ENCODE measurements around the gene MYO3B. TPM values are rescaled to one million over a fixed set of nuclear protein-coding genes. Genes with fewer than 3 reads are reported as not detected.

MYO3B gene
- total and polyA plus RNA-seq, 2 donors (not counting 1 experiment from before 2014, with no cell fraction given), result not detected

DNA sequence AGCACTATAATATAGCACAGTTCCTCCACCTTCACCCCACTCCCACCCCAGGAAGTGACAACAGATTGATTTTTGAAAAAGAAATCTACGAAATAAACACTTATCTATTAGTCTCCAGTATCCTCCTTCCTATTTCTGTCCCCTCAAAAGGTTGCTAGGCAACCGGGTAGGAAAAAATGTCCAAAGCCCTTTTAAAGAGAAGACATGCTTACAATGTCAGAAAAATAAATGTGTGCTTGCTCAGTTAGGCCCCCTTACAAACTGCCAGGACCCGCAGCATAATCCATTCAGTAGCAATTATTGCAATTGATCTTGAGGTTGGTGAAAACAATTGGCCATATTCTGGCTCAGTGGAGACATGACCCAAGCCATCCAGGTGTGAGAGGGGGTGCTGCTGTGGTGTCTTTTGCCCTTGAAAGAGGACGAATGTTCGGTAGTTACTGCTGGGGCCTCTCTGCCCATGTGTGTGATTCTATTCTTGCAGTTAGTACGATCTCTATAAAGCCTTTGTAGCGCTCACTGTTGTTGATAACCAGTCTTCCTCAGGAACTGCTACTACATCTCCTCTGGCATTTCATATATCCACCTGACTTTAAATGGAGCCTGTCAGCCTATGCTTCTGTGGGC is 144.3 kb downstream of the MYO3B start:
- Mint-ChIP-seq H3K27me3 (peaks cover 10% of the 10 kb centered on the region), H3K4me1 (no peaks in the 10 kb centered on the region), H3K27ac (no peak overlapping the region), H3K4me3 (no peak overlapping the region), H3K9me3 (ENCODE audit: insufficient read depth) (no peaks in the 10 kb centered on the region)
- intact Hi-C loops (cut with micrococcal nuclease), result no loop called here
- Histone ChIP-seq H3K4me1 (ENCODE audit: control insufficient read depth in 2 of 2, insufficient read depth in 2 of 2, low read length in 2 of 2) (no peaks in the 10 kb centered on the region), H3K9me3 (ENCODE audit: control extremely low read depth in 1 of 3, control insufficient read depth in 2 of 3, insufficient read depth in 1 of 3, low read length in 2 of 3) (peaks cover 0 to 2% (median 0%) of the 10 kb centered on the region in 3 donors), H3K27ac (ENCODE audit: low read length in 2 of 2) (no peak overlapping the region), H3K4me3 (ENCODE audit: control extremely low read depth in 1 of 5, extremely low read depth in 1 of 5, insufficient read depth in 1 of 5, low read depth in 2 of 5, low read length in 4 of 5) (no peak overlapping the region), H3K36me3 (replicated peaks in 1 of 2; ENCODE audit: control extremely low read depth in 1 of 2, control insufficient read depth in 1 of 2, extremely low read depth in 1 of 2, insufficient read depth in 2 of 2, low read length in 1 of 2) (no peaks in the 10 kb centered on the region), H3K4me2 (replicated peaks; ENCODE audit: low read depth, low read length, poor library complexity, severe bottlenecking) (no peak overlapping the region), H2AFZ (ENCODE audit: insufficient read depth, low read depth, low read length, poor library complexity, severe bottlenecking) (no peak overlapping the region), H3K27me3 (replicated peaks in 1 of 4; ENCODE audit: control extremely low read depth in 1 of 4, control insufficient read depth in 3 of 4, insufficient read depth in 4 of 4, low read length in 3 of 4) (no peaks in the 10 kb centered on the region), H3K9ac (ENCODE audit: low read length) (no peak overlapping the region), H3K79me2 (ENCODE audit: control insufficient read depth, insufficient read depth, low read length) (no peaks in the 10 kb centered on the region), H4K20me1 (ENCODE audit: control insufficient read depth, insufficient read depth, low read length, poor library complexity, severe bottlenecking) (no peaks in the 10 kb centered on the region)
- ATAC-seq (ENCODE audit: low read depth) (no peak), DNase-seq (no peak)
- no peak for TF ChIP-seq CTCF (IDR thresholded peaks at IDR 0.05)
- ChIA-PET CTCF (no interaction called here), POLR2A (no interaction called here)
- WGBS (ENCODE audit: insufficient coverage), result 96% methylated on average over 5 of the region's 7 CpGs

DNA sequence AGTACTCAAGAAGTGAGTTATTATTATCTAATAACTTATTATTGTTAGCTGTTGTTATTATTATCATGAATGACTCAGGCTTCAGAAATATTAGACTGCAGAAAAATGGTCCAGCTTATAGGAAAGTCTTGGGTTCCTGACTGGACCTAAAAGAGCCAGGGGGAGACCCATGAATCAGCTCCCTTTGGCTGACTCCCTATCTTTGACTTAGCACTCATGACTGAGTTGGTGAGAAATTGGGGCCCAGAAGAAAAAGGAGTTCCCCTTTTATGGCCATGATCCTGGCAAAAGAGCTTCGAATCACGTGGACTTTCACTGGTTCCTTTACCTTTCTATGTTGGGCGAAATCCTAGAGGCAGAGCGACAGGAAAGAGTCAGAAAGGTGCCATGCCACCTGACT is 145.8 kb downstream of the MYO3B start:
- H3K9me3 Mint-ChIP-seq (ENCODE audit: insufficient read depth), result no peaks in the 10 kb centered on the region
- no peak overlapping the region for H3K9ac ChIP-seq (ENCODE audit: low read length)
- H3K36me3 ChIP-seq (replicated peaks in 1 of 2; ENCODE audit: control extremely low read depth in 1 of 2, control insufficient read depth in 1 of 2, extremely low read depth in 1 of 2, insufficient read depth in 2 of 2, low read length in 1 of 2), result no peaks in the 10 kb centered on the region
- TF ChIP-seq EZH2 (IDR thresholded peaks at IDR 0.05; ENCODE audit: borderline replicate concordance, insufficient read depth, low read depth, low read length, poor library complexity, severe bottlenecking), result no peak
- no peak for TF ChIP-seq CTCF (IDR thresholded peaks at IDR 0.05)
- no peaks in the 10 kb centered on the region for H3K27me3 ChIP-seq (replicated peaks in 1 of 4; ENCODE audit: control extremely low read depth in 1 of 4, control insufficient read depth in 3 of 4, insufficient read depth in 4 of 4, low read length in 3 of 4)
- no peaks in the 10 kb centered on the region for H3K4me1 Mint-ChIP-seq
- H3K27ac ChIP-seq (ENCODE audit: low read length in 2 of 2), result no peak overlapping the region
- 22% methylated on average over 3 of the region's 4 CpGs for WGBS (ENCODE audit: insufficient coverage)
- intact Hi-C loops (cut with micrococcal nuclease), result no loop called here
- H3K4me2 ChIP-seq (replicated peaks; ENCODE audit: low read depth, low read length, poor library complexity, severe bottlenecking), result no peak overlapping the region
- ChIA-PET POLR2A (no interaction called here), CTCF (interaction anchor here (2.1 kb wide), 1 partner anchor 489 kb away, joined by 8 read pairs; no protein-coding TSS in a partner anchor)
- H3K4me3 Mint-ChIP-seq, result no peak overlapping the region
- no peaks in the 10 kb centered on the region for H3K79me2 ChIP-seq (ENCODE audit: control insufficient read depth, insufficient read depth, low read length)
- no peak for ATAC-seq (ENCODE audit: low read depth)
- H3K4me3 ChIP-seq (ENCODE audit: control extremely low read depth in 1 of 5, extremely low read depth in 1 of 5, insufficient read depth in 1 of 5, low read depth in 2 of 5, low read length in 4 of 5), result no peak overlapping the region
- no peak overlapping the region for H2AFZ ChIP-seq (ENCODE audit: insufficient read depth, low read depth, low read length, poor library complexity, severe bottlenecking)
- H4K20me1 ChIP-seq (ENCODE audit: control insufficient read depth, insufficient read depth, low read length, poor library complexity, severe bottlenecking), result no peaks in the 10 kb centered on the region
- H3K9me3 ChIP-seq (ENCODE audit: control extremely low read depth in 1 of 3, control insufficient read depth in 2 of 3, insufficient read depth in 1 of 3, low read length in 2 of 3), result peaks cover 0 to 2% (median 0%) of the 10 kb centered on the region in 3 donors
- H3K4me1 ChIP-seq (ENCODE audit: control insufficient read depth in 2 of 2, insufficient read depth in 2 of 2, low read length in 2 of 2), result no peaks in the 10 kb centered on the region
- DNase-seq, result no peak
- peaks cover 7% of the 10 kb centered on the region for H3K27me3 Mint-ChIP-seq
- H3K27ac Mint-ChIP-seq, result no peak overlapping the region

Data from B cell (primary cell).